Activated CD4-positive, alpha-beta T cell treated with anti-CD3 and anti-CD28 coated beads for 4 hours (primary cell): Measurements from ENCODE around the gene BAK1.
"Not testable (repeated sequence)": the region's sequence is repeated elsewhere in the genome, so short reads cannot be mapped to it uniquely, and the experiment has no call there.

Experiments
- DNase-seq, 2 donors: peaks; one replicate each; pipeline ENCODE4 v3.0.0-alpha.2; 2020

Gene BAK1

GRCh38 chr6:33549196-33549595, 30.9 kb downstream of the BAK1 start:
- DNase-seq = no peak

- no peak for DNase-seq
Observed at GRCh38 chr6:33547499-33547898, 32.6 kb downstream of the BAK1 start.

DNA sequence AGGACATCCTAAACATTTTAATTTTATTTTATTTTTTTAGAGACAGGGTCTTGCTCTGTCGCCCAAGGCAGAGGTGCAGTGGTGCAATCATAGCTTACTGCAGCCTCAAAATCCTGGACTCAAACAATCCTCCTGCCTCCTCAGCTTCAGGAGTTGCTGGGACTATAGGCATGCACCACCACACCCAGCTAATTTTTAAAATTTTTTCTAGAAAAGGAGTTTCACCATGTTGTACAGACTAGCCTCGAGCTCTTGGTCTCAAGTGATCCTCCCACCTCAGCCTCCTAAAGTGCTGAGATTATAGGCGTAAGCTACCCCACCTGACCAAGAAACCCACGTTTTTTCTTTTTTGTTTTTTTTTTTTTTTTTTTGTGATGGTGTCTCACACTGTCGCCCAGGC, 33.3 kb downstream of the BAK1 start:
- DNase-seq = no peak

- not testable (repeated sequence) for DNase-seq
Observed at GRCh38 chr6:33545292-33545691, 34.8 kb downstream of the BAK1 start.

DNA sequence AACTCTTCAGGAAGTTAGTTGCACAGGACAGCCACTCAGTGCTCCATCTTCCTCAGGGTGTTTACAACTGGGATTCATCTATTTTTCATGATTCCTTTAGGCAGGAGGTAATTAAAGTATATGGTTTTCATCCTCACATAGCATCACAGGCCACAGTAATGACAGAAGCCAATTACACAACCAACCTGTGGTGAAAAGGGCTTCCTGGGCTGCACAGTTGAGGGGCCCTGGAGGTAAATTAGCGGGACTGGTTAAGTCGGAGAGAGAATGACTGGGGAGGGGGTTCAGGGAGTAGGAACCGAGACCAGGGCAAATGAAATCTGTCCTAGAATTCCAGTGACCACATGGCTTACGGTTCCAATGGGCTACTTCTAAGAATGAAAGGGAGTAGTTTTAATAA, 37.0 kb downstream of the BAK1 start:
- DNase-seq = no peak

DNA sequence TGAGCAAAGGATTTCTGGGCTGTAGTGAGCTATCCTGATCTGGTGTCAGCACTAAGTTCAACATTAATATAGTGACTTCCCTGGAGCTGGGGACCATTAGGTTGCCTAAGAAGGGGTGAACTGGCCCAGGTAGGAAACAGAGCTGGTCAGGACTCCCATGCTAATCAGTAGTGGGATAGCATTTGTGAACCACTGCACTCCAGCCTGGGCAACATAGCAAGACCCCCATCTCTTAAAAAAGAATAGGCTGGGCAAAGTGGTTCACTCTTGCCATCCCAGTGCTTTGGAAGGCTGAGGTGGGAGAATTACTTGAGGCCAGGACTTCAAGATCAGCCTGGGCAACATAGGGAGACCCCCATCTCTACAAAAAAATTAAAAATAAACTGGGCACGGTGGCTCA, 39.3 kb downstream of the BAK1 start:
- DNase-seq = no peak

GRCh38 chr6:33534702-33535101, 45.4 kb downstream of the BAK1 start:
- DNase-seq = no peak

GRCh38 chr6:33533163-33533869, 46.8 kb downstream of the BAK1 start:
- DNase-seq = peak; percentile 23 to 38

GRCh38 chr6:33532431-33532830, 47.6 kb downstream of the BAK1 start:
- DNase-seq = not testable (repeated sequence)

DNA sequence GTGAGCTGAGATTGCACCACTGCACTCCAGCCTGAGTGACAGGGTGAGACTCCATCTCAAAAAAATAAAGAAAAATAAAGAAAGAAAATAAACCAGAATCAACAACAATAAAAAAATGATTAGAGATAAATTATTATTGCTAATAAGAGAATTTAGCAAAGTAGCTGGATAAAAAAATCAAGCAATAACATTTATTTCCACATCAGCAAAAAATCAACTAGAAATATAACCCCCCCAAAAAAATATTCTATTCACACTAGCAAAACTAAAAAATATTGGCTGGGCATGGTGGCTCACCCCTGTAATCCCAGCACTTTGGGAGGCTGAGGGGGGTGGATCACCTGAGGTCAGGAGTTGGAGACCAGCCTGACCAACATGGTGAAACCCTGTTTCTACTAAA, 49.5 kb downstream of the BAK1 start:
- DNase-seq = not testable (repeated sequence)
